Activated CD4-positive, alpha-beta T cell treated with anti-CD3 and anti-CD28 coated beads, Interleukin-2, amount 10 ng/mL, durations not matched to agents 24 days and 14 days (primary cell): ENCODE data around the gene CCDC183. TPM values are rescaled to one million over a fixed set of nuclear protein-coding genes. Genes with fewer than 3 reads are reported as not detected.
"Not testable (repeated sequence)": the region's sequence is repeated elsewhere in the genome, so short reads cannot be mapped to it uniquely, and the experiment has no call there.

Experiments
- DNase-seq: peaks from one replicate; pipeline ENCODE4 v3.0.0; 2022
- H3K27ac Mint-ChIP-seq: one replicate; pipeline ENCODE4 v1.8.0; 2022; ENCODE audit warnings: mild to moderate bottlenecking, mixed read lengths
- H3K27me3 Mint-ChIP-seq: one replicate; pipeline ENCODE4 v1.8.0; 2022; ENCODE audit warnings: mixed read lengths
- H3K36me3 Mint-ChIP-seq: one replicate; pipeline ENCODE4 v1.8.0; 2022; ENCODE audit warnings: low read depth, mild to moderate bottlenecking, mixed read lengths
- H3K4me1 Mint-ChIP-seq: one replicate; pipeline ENCODE4 v1.8.0; 2021; ENCODE audit warnings: mixed read lengths
- H3K4me3 Mint-ChIP-seq: one replicate; pipeline ENCODE4 v1.8.0; 2022; ENCODE audit warnings: mild to moderate bottlenecking, moderate library complexity, mixed read lengths
- H3K9me3 Mint-ChIP-seq: one replicate; pipeline ENCODE4 v1.8.0; 2021; ENCODE audit warnings: mixed read lengths
- intact Hi-C: fragments of 100-400 bp; cut with micrococcal nuclease; formaldehyde crosslinking; loops from one replicate; pipeline ENCODE4 v1.15.1; 2023
- total RNA-seq: library from RNA; stranded (reverse); gene quantifications from 2 replicates; pipeline ENCODE4 v1.2.3, GENCODE V29; 2022

CCDC183 gene
- total RNA-seq, 1 donor from 2014 or later, result 0.42 TPM

DNA sequence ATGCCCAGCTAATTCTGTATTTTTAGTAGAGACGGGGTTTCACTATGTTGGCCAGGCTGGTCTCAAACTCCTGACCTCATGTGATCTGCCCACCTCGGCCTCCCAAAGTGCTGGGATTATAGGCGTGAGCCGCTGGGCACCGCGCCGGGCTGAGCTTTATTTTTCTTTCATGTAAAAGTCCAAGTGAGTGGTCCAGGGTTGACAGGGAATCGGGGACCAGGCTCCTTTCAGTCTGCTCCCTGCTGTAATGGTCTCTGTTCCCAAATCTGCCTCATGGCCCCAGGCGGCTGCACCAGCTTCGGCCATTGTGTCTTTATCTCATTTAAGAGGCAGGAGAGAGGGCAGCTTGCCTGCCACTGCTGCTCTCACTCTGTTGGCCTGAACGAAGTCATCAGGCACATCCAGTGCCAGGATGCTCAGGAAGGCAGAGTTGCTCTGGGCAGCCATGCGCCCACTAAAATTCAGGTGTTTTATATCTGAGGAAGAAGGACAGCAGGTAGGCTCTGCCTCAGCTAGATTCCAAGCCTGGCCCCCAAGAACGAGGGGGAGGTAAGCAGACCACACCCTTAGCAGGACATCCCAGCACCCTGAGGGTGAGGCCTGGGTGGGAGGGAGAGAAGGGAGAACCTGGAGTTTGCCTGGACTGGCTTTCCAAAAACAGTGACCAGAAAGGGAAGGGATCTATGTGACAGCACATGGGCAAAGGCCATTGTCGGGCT, 1.7 kb upstream of the CCDC183 start:
- Mint-ChIP-seq H3K9me3 (no peaks in the 10 kb centered on the region), H3K4me1 (peaks cover 9% of the 10 kb centered on the region), H3K27me3 (peaks cover 15% of the 10 kb centered on the region), H3K36me3 (peaks cover 3% of the 10 kb centered on the region), H3K27ac (peak overlapping the region; percentile 25), H3K4me3 (no peak overlapping the region)
- intact Hi-C loops, result loop anchor here (5.0 to 10.0 kb wide), 2 partner anchors 660 to 758 kb away; partner anchors contain the start of genes MRPL41, NSMF and PNPLA7
- no peak for DNase-seq

DNA sequence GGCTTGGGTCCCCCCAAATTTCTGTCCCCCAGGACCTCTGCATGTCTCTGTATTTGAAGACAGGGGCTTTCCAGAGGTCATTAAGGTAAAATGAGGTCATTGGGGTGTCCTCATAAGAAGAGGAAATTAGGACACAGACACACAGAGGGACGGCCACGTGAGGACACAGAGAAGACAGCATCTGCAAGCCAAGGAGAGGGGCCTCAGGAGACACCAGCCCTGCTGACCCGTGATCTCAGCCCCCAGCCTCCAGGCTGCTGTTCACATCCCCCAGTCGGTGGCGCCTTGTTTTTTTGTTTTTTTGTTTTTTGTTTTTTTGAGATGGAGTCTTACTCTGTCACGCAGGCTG, 1.2 kb upstream of the CCDC183 start:
- H3K9me3 Mint-ChIP-seq, result no peaks in the 10 kb centered on the region
- DNase-seq, result no peak
- intact Hi-C loops, result loop anchor here (5.0 to 10.0 kb wide), 2 partner anchors 660 to 757 kb away; partner anchors contain the start of genes MRPL41, NSMF and PNPLA7

DNA sequence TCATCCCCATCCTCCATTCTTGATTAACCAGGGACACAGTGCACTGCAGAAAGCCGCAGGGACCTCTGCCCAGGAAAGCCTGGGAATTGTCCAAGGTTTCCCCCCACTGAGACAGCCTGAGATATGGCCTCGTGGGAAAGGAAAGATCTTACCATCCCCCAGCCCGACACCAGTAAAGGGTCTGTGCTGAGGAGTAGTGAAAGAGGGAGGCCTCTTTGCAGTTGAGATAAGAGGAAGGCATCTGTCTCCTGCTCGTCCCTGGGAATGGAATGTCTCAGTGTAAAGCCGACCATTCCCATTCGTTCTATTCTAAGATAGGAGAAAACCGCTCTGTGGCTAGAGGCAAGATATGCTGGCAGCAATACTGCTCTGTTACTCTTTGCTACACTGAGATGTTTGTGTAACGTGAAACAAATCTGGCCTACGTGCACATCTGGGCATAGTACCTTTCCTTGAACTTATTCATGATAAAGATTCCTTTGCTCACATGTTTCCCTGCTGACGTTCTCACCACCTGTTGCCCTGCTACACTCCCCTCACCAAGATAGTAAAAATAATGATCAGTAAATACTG, 723 bp downstream of the CCDC183 start:
- not testable (repeated sequence) for H3K36me3 Mint-ChIP-seq, H3K4me3 Mint-ChIP-seq, H3K27ac Mint-ChIP-seq, DNase-seq, H3K9me3 Mint-ChIP-seq
- intact Hi-C loops, result loop anchor here (10.0 kb wide), 1 partner anchor 658 kb away; the partner anchor contains the start of gene NSMF
- Mint-ChIP-seq H3K27me3 (peaks cover 24% of the 10 kb centered on the region), H3K4me1 (peaks cover 16% of the 10 kb centered on the region)

More for the DNA sequence above, 1.2 kb upstream of the CCDC183 start:
- Mint-ChIP-seq H3K27ac (no peak overlapping the region), H3K4me1 (peaks cover 9% of the 10 kb centered on the region), H3K4me3 (no peak overlapping the region), H3K36me3 (peaks cover 3% of the 10 kb centered on the region), H3K27me3 (peaks cover 15% of the 10 kb centered on the region)

DNA sequence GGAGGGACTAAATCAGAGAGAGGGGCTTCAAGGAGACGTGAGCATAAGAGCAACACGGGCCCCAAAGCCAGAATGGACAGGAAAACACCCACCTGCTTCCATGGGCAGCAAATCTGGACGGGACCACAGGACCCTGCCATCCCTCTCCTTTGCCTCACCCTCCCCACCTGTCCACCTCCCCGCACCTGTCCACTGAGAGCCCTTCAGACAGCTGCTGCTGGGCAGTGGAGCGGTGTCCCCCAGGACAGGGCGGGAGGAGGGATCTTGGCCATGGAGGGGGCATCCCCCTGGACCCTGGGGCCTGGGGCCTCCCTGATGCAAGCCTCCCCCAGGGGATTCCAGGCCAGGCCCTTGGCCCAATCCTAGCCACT, 2.6 kb downstream of the CCDC183 start:
- DNase-seq, result no peak
- peaks cover 26% of the 10 kb centered on the region for H3K27me3 Mint-ChIP-seq
- intact Hi-C loops, result loop anchor here (10.0 kb wide), 1 partner anchor 656 kb away; the partner anchor contains the start of gene NSMF
- H3K36me3 Mint-ChIP-seq, result peaks cover 3% of the 10 kb centered on the region
- H3K27ac Mint-ChIP-seq, result no peak overlapping the region
- peaks cover 10% of the 10 kb centered on the region for H3K4me1 Mint-ChIP-seq
- H3K9me3 Mint-ChIP-seq, result no peaks in the 10 kb centered on the region
- H3K4me3 Mint-ChIP-seq, result no peak overlapping the region

DNA sequence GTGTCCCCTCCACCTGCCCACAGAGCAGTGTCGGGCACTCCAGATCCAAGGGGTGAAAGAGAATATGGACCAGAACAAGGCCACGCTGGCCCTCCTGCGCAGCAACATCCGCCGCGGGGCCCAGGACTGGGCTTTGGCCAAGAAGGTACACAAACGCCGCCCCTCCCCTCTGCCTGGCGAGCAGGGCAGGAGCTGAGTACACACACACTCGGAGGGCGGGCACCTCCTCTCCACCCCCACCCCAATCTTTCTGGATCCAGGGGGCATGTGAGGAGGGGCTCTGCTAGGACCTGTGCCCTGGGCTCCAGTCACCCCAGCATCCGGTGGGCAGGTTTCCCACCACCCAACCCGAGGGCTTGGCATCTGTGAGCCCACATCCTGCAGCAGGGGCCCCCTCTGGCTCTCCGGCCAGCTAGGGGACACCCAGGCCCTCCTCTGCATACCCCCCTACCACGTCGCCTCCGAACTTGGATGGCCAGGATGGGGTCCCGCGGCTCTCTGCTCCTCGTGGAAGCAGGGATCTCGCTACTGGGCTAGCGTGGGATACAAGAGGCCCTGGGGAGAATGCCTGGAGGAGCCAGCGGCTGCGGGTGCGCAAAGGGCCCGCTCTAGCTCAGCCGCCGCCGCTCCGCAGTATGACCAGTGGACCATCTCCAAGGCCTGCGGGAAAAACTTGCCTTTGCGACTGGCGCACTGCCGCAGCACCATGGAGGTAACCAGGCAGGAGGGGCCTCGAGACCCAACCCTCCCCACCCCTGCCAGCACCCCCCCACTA, 3.1 kb downstream of the CCDC183 start:
- intact Hi-C loops, result loop anchor here (10.0 kb wide), 1 partner anchor 656 kb away; the partner anchor contains the start of gene NSMF

DNA sequence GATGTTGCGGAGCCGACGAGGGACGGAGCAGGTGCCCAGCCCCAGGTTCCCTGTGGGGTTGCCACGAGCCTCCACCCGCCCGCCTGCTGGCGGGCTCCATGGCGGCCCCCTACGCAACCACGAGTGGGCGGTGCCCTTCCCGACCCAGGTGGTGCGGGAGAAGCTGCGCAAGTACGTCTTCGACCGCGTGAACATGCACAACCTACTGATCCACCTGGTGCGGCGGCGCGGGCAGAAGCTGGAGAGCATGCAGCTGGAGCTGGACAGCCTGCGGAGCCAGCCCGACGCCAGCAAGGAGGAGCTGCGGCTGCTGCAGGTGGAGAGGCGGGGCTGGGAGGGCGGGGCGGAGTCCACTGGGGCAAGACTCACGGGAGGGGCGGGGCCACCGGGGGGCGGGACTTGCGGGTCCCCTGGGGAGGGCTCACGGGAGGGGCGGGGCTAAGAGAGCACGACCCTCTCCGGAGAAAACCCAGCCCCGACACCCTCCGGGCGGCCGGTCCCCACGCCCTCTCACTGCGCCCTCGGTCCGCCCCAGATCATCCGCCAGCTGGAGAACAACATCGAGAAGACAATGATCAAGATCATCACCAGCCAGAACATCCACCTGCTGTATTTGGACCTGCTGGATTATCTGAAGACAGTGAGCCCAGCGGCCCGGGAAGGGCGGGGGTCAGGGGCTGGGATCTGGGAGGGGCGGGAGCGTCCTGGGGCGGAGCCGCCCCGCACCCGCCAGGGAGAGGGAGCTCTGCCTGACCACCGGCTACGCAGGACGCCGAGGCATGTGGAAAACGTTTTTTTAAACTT, 3.9 kb downstream of the CCDC183 start:
- H3K36me3 Mint-ChIP-seq, result no peaks in the 10 kb centered on the region
- intact Hi-C loops, result loop anchor here (1.0 to 10.0 kb wide), 4 partner anchors 9 to 655 kb away; partner anchors contain the start of genes NSMF, PHPT1, TMEM141 and TRAF2
- DNase-seq, result peak; percentile 91
- H3K9me3 Mint-ChIP-seq, result no peaks in the 10 kb centered on the region
- H3K4me3 Mint-ChIP-seq, result peak overlapping the region; percentile 86
- H3K27me3 Mint-ChIP-seq, result peaks cover 26% of the 10 kb centered on the region
- peaks cover 10% of the 10 kb centered on the region for H3K4me1 Mint-ChIP-seq
- peak overlapping the region; percentile 59 for H3K27ac Mint-ChIP-seq

More for the DNA sequence above, 3.1 kb downstream of the CCDC183 start:
- H3K9me3 Mint-ChIP-seq, result no peaks in the 10 kb centered on the region
- H3K4me1 Mint-ChIP-seq, result peaks cover 10% of the 10 kb centered on the region
- H3K27me3 Mint-ChIP-seq, result peaks cover 26% of the 10 kb centered on the region
- no peak overlapping the region for H3K4me3 Mint-ChIP-seq
- H3K36me3 Mint-ChIP-seq, result peaks cover 3% of the 10 kb centered on the region
- no peak overlapping the region for H3K27ac Mint-ChIP-seq
- no peak for DNase-seq

DNA sequence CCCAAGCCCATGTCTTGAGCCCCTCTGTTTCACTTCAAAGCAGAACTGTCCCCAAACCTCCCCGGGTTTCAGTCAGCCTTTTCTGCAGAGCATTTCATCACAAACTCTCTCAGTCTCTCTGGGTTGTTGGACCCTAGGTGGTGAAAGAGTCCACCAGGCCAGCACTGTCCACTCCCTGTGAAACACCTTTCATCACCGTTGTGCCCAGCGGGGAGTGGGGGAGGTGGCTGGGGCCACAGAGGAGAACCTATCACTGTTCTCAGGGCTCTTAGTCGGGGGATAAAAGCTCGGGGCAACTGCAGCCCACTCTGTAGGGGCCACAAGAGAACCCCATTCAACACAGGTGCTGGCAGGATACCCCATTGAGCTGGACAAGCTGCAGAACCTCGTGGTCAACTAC, 6.2 kb downstream of the CCDC183 start:
- peaks cover 14% of the 10 kb centered on the region for H3K27me3 Mint-ChIP-seq

DNA sequence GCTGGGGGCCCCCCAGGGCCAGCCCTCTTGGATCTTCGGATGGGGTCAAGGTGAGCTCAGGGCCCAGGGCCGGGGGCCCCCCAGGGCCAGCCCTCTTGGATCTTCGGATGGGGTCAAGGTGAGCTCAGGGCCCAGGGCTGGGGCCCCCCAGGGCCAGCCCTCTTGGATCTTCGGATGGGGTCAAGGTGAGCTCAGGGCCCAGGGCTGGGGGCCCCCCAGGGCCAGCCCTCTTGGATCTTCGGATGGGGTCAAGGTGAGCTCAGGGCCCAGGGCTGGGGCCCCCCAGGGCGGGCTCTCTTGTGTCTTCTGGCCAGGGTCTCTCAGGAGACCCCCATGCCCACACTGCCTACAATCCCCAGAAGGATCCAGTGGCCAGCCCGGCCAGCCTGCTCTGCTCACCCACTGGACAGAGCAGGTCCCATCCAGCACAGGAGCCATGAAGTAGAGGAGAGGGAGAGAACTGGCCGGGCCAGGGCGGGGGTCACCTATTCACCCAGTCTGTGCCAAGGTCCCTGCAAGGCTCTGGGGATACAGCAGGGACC, 6.9 kb downstream of the CCDC183 start:
- not testable (repeated sequence) for H3K36me3 Mint-ChIP-seq, DNase-seq, H3K27ac Mint-ChIP-seq, H3K9me3 Mint-ChIP-seq, H3K4me3 Mint-ChIP-seq
- intact Hi-C loops, result loop anchor here (10.0 kb wide), 1 partner anchor 82 kb away; the partner anchor contains the start of gene TRAF2
- Mint-ChIP-seq H3K4me1 (peaks cover 21% of the 10 kb centered on the region), H3K27me3 (peaks cover 11% of the 10 kb centered on the region)

More for the DNA sequence above, 6.2 kb downstream of the CCDC183 start:
- intact Hi-C loops, result loop anchor here (10.0 kb wide), 1 partner anchor 82 kb away; the partner anchor contains the start of gene TRAF2
- Mint-ChIP-seq H3K4me1 (peaks cover 21% of the 10 kb centered on the region), H3K36me3 (peaks cover 3% of the 10 kb centered on the region), H3K9me3 (no peaks in the 10 kb centered on the region), H3K4me3 (no peak overlapping the region), H3K27ac (no peak overlapping the region)
- no peak for DNase-seq

DNA sequence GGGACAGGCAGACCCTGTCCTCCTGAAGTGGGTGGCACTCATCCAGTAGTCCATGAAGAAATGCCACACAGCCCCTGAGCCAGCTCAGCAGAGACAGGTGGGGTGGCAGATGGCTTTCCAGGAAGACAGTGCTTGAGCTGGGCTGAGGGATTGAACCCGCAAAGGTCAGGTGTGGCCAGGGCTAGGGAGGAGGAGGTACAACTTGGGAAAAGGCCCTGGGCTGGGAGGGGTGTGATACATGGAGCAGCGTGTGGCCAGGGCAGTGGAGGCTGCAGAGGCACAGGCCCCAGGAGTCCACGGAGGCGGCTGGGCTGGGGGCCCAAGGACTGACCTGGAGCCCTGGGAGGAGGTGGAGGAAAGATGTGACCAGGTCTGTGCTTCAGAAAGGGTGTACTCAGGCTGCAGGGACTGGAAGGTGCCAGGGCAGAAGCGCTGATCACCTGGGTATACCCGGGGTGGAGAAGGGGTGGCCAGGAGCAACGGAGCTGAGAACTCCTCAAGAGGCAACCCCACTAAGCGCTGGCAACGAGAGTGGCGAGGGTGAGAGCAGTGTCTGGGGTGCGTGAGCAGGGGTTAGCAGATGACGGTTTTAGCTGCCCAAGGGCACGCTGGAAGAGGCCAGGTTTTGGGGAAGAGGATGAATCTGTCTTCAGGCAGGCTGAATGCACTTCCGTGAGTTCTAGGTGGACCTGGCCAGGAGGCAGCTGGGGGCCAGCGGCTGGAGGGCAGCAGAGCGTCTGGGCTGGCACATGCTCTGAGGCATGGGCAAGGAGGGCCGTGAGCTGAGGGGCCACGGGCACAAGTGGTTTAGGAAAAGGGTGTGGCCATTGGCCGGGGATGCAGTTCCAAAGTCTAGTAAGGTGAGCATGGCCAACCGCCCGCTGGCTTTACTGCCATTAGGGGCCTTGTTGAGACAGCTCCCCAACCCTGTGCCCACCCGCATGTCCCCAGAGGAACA, 7.7 kb downstream of the CCDC183 start:
- no peak overlapping the region for H3K27ac Mint-ChIP-seq
- H3K4me1 Mint-ChIP-seq, result peaks cover 24% of the 10 kb centered on the region
- no peak for DNase-seq
- H3K4me3 Mint-ChIP-seq, result no peak overlapping the region
- H3K27me3 Mint-ChIP-seq, result peaks cover 11% of the 10 kb centered on the region
- intact Hi-C loops, result loop anchor here (10.0 kb wide), 1 partner anchor 81 kb away; the partner anchor contains the start of gene TRAF2
- H3K36me3 Mint-ChIP-seq, result peaks cover 3% of the 10 kb centered on the region
- no peaks in the 10 kb centered on the region for H3K9me3 Mint-ChIP-seq

DNA sequence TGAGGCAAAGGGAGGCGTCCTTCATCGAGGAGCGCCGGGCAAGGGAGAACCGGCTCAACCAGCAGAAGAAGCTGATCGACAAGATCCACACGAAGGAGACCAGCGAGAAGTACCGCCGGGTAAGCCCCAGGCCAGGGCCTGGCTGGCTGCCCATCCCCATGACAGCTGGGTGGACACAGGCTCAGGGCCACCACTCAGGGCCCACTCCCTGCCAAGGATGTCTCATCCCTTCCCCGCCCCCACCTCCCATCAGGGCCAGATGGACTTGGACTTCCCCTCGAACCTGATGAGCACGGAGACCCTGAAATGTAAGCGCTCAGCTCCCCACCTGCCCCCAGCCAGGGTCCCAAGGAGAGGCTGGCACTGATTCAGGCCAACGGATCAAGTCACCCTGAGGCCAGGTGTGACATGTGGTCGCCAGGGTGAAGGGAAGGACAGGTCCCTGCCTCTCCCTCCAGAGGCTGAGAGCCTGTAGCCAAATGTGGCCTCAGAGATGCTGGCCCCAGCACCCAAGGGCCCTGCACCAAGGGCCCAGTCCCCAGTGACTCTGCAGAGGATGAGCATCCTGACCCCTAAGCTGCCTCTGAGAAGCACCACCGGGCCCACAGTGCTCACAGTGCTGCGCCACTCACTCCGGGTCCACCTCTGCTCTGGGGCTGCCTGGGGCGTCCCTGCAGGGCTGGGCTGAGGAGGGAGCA, 8.5 kb downstream of the CCDC183 start:
- H3K4me1 Mint-ChIP-seq, result peaks cover 30% of the 10 kb centered on the region
- intact Hi-C loops, result loop anchor here (5.0 to 10.0 kb wide), 2 partner anchors 80 to 98 kb away; partner anchors contain the start of gene TRAF2

DNA sequence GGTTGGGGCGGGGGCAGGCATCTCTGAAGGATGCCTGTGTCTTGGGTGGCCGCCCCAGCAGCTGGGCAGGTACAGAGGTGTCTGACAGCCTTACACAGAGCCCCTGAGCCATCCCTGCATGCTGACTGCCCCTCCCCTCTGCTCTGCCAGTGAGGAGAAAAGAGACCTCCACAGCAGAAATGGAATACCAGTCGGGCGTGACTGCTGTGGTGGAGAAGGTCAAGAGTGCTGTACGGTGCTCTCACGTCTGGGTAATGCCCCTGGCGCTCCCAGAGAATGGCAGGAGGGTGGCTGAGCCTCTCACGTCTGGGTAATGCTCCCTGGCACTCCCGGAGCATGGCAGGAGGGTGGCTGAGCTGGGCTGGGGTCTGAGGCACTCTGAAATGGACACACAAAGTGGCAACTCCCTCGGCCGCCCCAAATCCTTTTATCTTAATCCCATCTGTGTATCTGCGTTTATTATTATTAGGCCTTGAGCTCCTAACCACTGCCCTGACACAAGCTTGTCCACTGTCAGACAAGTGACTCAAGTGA, 9.1 kb downstream of the CCDC183 start:
- Mint-ChIP-seq H3K27me3 (peaks cover 10% of the 10 kb centered on the region), H3K4me3 (peak overlapping the region; percentile 9), H3K9me3 (no peaks in the 10 kb centered on the region), H3K27ac (no peak overlapping the region), H3K36me3 (peaks cover 16% of the 10 kb centered on the region), H3K4me1 (peaks cover 33% of the 10 kb centered on the region)
- DNase-seq, result no peak
- intact Hi-C loops, result loop anchor here (5.0 to 10.0 kb wide), 2 partner anchors 80 to 97 kb away; partner anchors contain the start of gene TRAF2

More for the DNA sequence above, 8.5 kb downstream of the CCDC183 start:
- peaks cover 11% of the 10 kb centered on the region for H3K27me3 Mint-ChIP-seq
- H3K4me3 Mint-ChIP-seq, result no peak overlapping the region
- H3K27ac Mint-ChIP-seq, result no peak overlapping the region
- no peak for DNase-seq
- no peaks in the 10 kb centered on the region for H3K9me3 Mint-ChIP-seq
- H3K36me3 Mint-ChIP-seq, result peaks cover 12% of the 10 kb centered on the region
